ENCODE data around the gene FBXL7.

FBXL7 gene

DNA sequence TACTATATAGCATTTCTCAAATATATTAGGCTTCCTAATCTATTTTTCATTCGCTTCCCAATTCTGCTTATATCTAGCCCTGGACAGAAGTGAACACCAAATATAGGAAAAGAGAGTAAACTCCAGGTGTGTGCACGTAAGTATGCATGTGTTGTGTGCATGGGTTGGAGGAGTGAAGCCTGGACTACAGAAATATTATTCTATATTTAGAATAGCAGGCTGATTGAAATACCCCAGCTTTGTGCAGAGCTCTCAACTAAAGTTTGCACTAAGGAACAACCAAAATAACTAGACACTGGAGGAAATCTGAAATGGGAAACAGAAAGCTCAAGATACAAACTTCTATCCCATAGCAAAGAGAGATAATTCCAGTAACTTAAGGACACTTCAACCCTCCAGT, 480.9 kb downstream of the FBXL7 start:
- DNase-seq (ENCODE audit: low read depth): no peak
- TF ChIP-seq, protein P1, sequence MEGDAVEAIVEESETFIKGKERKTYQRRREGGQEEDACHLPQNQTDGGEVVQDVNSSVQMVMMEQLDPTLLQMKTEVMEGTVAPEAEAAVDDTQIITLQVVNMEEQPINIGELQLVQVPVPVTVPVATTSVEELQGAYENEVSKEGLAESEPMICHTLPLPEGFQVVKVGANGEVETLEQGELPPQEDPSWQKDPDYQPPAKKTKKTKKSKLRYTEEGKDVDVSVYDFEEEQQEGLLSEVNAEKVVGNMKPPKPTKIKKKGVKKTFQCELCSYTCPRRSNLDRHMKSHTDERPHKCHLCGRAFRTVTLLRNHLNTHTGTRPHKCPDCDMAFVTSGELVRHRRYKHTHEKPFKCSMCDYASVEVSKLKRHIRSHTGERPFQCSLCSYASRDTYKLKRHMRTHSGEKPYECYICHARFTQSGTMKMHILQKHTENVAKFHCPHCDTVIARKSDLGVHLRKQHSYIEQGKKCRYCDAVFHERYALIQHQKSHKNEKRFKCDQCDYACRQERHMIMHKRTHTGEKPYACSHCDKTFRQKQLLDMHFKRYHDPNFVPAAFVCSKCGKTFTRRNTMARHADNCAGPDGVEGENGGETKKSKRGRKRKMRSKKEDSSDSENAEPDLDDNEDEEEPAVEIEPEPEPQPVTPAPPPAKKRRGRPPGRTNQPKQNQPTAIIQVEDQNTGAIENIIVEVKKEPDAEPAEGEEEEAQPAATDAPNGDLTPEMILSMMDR (IDR thresholded peaks at IDR 0.05; ENCODE audit: insufficient read depth, low read depth, low read length, missing control alignments): no peak
- no peak overlapping the region for H3K4me3 ChIP-seq (ENCODE audit: low read depth, low read length)

DNA sequence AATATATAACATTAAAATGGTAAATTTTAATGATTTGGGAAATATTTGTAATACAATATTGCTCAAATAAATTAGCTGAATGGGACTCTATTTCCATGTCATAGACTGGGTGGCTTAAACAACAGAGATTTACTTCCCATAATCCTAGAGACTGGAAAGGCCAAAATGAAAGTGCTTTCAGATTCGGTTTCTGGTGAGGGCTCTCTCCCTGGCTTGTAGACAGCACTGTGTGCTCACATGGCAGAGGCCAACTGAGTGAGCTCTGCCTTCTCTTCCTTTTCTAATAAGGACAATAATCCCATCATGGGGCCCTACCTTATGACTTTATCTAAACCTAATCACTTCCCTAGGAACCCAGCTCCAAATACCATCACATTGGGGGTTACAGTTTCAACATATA, 483.4 kb downstream of the FBXL7 start:
- TF ChIP-seq, protein P1 (IDR thresholded peaks at IDR 0.05; ENCODE audit: insufficient read depth, low read depth, low read length, missing control alignments): no peak
- no peak overlapping the region for H3K4me3 ChIP-seq (ENCODE audit: low read depth, low read length)
- no peak for DNase-seq (ENCODE audit: low read depth)

All from GM12865 (cell line).